ENCODE measurements around the gene VSX2. TPM values are rescaled to one million over a fixed set of nuclear protein-coding genes. Genes with fewer than 3 reads are reported as not detected.

Gene VSX2
- total RNA-seq, 2 donors from 2014 or later: not detected

- Histone ChIP-seq H3K27ac (no peak overlapping the region), H3K36me3 (no peaks in the 10 kb centered on the region), H3K9me3 (no peaks in the 10 kb centered on the region), H3K27me3 (no peaks in the 10 kb centered on the region), H3K4me1 (peaks cover 4% of the 10 kb centered on the region), H3K4me3 (no peak overlapping the region), H3K9ac (ENCODE audit: low read depth in 2 of 2, low read length in 2 of 2) (no peak overlapping the region)
- intact Hi-C loops (cut with DNase I): loop anchor here (5.0 kb wide), 1 partner anchor 33 kb away; no protein-coding TSS in a partner anchor
- DNase-seq: no peak
- no peak for TF ChIP-seq CTCF (IDR thresholded peaks at IDR 0.05)
These were observed 19.7 kb upstream of the VSX2 start for GRCh38 chr14:74219277-74220205.

- no peaks in the 10 kb centered on the region for H3K27me3 ChIP-seq
- H3K36me3 ChIP-seq: no peaks in the 10 kb centered on the region
- H3K4me1 ChIP-seq: peaks cover 4% of the 10 kb centered on the region
- TF ChIP-seq CTCF (IDR thresholded peaks at IDR 0.05): no peak
- no peak overlapping the region for H3K9ac ChIP-seq (ENCODE audit: low read depth in 2 of 2, low read length in 2 of 2)
- H3K4me3 ChIP-seq: no peak overlapping the region
- intact Hi-C loops (cut with DNase I): no loop called here
- no peak overlapping the region for H3K27ac ChIP-seq
- DNase-seq: no peak
- no peaks in the 10 kb centered on the region for H3K9me3 ChIP-seq
These were observed 18.3 kb upstream of the VSX2 start for GRCh38 chr14:74220991-74221390.

- Histone ChIP-seq H3K4me3 (no peak overlapping the region), H3K27me3 (no peaks in the 10 kb centered on the region), H3K9me3 (no peaks in the 10 kb centered on the region), H3K36me3 (no peaks in the 10 kb centered on the region), H3K9ac (ENCODE audit: low read depth in 2 of 2, low read length in 2 of 2) (no peak overlapping the region), H3K4me1 (peaks cover 4% of the 10 kb centered on the region), H3K27ac (no peak overlapping the region)
- no peak for TF ChIP-seq CTCF (IDR thresholded peaks at IDR 0.05)
- DNase-seq: no peak
- intact Hi-C loops (cut with DNase I): no loop called here
These were observed 17.5 kb upstream of the VSX2 start for GRCh38 chr14:74221741-74222140.

- no peak for DNase-seq
- H3K36me3 ChIP-seq: no peaks in the 10 kb centered on the region
- intact Hi-C loops (cut with DNase I): no loop called here
- H3K27ac ChIP-seq: no peak overlapping the region
- H3K4me3 ChIP-seq: no peak overlapping the region
- H3K9ac ChIP-seq (ENCODE audit: low read depth in 2 of 2, low read length in 2 of 2): no peak overlapping the region
- no peaks in the 10 kb centered on the region for H3K4me1 ChIP-seq
- no peak for TF ChIP-seq CTCF (IDR thresholded peaks at IDR 0.05)
- H3K27me3 ChIP-seq: no peaks in the 10 kb centered on the region
- no peaks in the 10 kb centered on the region for H3K9me3 ChIP-seq
These were observed 16.2 kb upstream of the VSX2 start for GRCh38 chr14:74223016-74223415.

- intact Hi-C loops (cut with DNase I): no loop called here
- H3K36me3 ChIP-seq: no peaks in the 10 kb centered on the region
- H3K4me1 ChIP-seq: no peaks in the 10 kb centered on the region
- H3K27ac ChIP-seq: no peak overlapping the region
- H3K27me3 ChIP-seq: no peaks in the 10 kb centered on the region
- DNase-seq: no peak
- TF ChIP-seq CTCF (IDR thresholded peaks at IDR 0.05): no peak
- no peak overlapping the region for H3K4me3 ChIP-seq
- H3K9me3 ChIP-seq: no peaks in the 10 kb centered on the region
- no peak overlapping the region for H3K9ac ChIP-seq (ENCODE audit: low read depth in 2 of 2, low read length in 2 of 2)
These were observed 7.5 kb upstream of the VSX2 start for GRCh38 chr14:74231784-74232183.
